HepG2 (cell line): ENCODE data around the gene PDZD2. TPM values are rescaled to one million over a fixed set of nuclear protein-coding genes. Genes with fewer than 3 reads are reported as not detected.

Source experiments
- ATAC-seq: fragments of 200-7000 bp; cut with Tn5 transposase; 3 replicates; pipeline ENCODE4 v1.9.1; 2020; ENCODE audit warnings: mild to moderate bottlenecking, moderate library complexity
- BruUV-seq: library from RNA; stranded (reverse); fragments of 400-500 nt; replicated peaks from 2 replicates; lab custom pipeline; 2021; lab: Mats Ljungman, UMichigan
- CTCF ChIA-PET: fragments of 300-600 bp; formaldehyde crosslinking; extraction: SDS; loops from one replicate; lab custom pipeline; 2021; ENCODE audit warnings: low total read pairs, inconsistent platforms, low intra/inter-chr PET ratio; lab: Yijun Ruan, JAX
- POLR2A ChIA-PET: fragments of 350-600 bp; sonication (Branson Sonifier 250); formaldehyde crosslinking; loops from one replicate; lab custom pipeline; 2020; ENCODE audit warnings: antibody characterized with exemption, inconsistent platforms; lab: Yijun Ruan, JAX
- DNase-seq: peaks from one replicate; pipeline ENCODE4 v3.0.0-alpha.2; 2015; ENCODE audit warnings: low spot score
- FAIRE-seq: peaks from 3 replicates; lab custom pipeline; 2011; peaks lifted over from hg19 to GRCh38; lab: Jason Lieb, UNC
- H2AFZ ChIP-seq: one replicate; pipeline ENCODE4 v1.6.1; 2011; ENCODE audit warnings: low read length, inconsistent platforms
- H3K27ac ChIP-seq: fragments of 300-600 bp; 3 replicates; pipeline ENCODE4 v1.8.0; 2011; ENCODE audit warnings: mixed run types, mild to moderate bottlenecking, mixed read lengths, low read length, inconsistent platforms; ENCODE audit not compliant: insufficient read depth; ENCODE audit errors: extremely low read length
- H3K27me3 ChIP-seq, 2 experiments: fragments of 200-600 bp in 1 of 2; 2 replicates in 1 of 2; 3 replicates in 1 of 2; pipeline versions ENCODE4 v1.6.0 to v1.8.0; 2011; ENCODE audit warnings: low read length in 2 of 2, mild to moderate bottlenecking in 2 of 2, moderate library complexity in 2 of 2, inconsistent platforms in 1 of 2; ENCODE audit not compliant: insufficient read depth in 2 of 2, control insufficient read depth in 1 of 2
- H3K36me3 ChIP-seq, 2 experiments: fragments of 200-600 bp in 1 of 2; replicated peaks in 1 of 2; 2 replicates in 1 of 2; 3 replicates in 1 of 2; pipeline versions ENCODE4 v1.5.1 to v1.8.0; 2011; ENCODE audit warnings: low read length in 2 of 2, inconsistent platforms in 1 of 2; ENCODE audit not compliant: insufficient read depth in 2 of 2, control insufficient read depth in 1 of 2
- H3K4me1 ChIP-seq: 2 replicates; pipeline ENCODE4 v1.5.1; 2012; ENCODE audit warnings: low read length, inconsistent platforms; ENCODE audit not compliant: insufficient read depth
- H3K4me2 ChIP-seq: 2 replicates; pipeline ENCODE4 v1.6.0; 2011; ENCODE audit warnings: low read depth, low read length, inconsistent platforms
- H3K4me3 ChIP-seq, 3 experiments: fragments of 200-600 bp in 1 of 3; sonication (generic), shearing (Covaris generic) in 1 of 3; replicated peaks in 1 of 3; 2 replicates each; pipeline ENCODE4 v1.5.1; 2011 to 2016; ENCODE audit warnings: low read length in 3 of 3, inconsistent platforms in 2 of 3, low read depth in 2 of 3, mild to moderate bottlenecking in 2 of 3, control low read depth in 1 of 3, mixed read lengths in 1 of 3; ENCODE audit not compliant: insufficient read depth in 1 of 3
- H3K79me2 ChIP-seq: one replicate; pipeline ENCODE4 v1.6.1; 2011; ENCODE audit warnings: low read length, inconsistent platforms; ENCODE audit not compliant: insufficient read depth
- H3K9ac ChIP-seq: 2 replicates; pipeline ENCODE4 v1.6.0; 2011; ENCODE audit warnings: mild to moderate bottlenecking, low read depth, low read length, inconsistent platforms; ENCODE audit not compliant: insufficient read depth
- H3K9me3 ChIP-seq: 2 replicates; pipeline ENCODE4 v1.5.1; 2012; ENCODE audit warnings: mild to moderate bottlenecking, low read length
- H4K20me1 ChIP-seq: 2 replicates; pipeline ENCODE4 v1.6.0; 2011; ENCODE audit warnings: inconsistent platforms, mild to moderate bottlenecking, low read length, moderate library complexity; ENCODE audit not compliant: insufficient read depth
- CTCF ChIP-seq: sonication (generic); formaldehyde crosslinking; IDR thresholded peaks from 2 replicates; pipeline ENCODE4 v1.5.0; 2020; ENCODE audit warnings: mild to moderate bottlenecking, missing genetic modification reagents, moderate library complexity
- DBP ChIP-seq: sonication (generic); formaldehyde crosslinking; IDR thresholded peaks from 2 replicates; pipeline ENCODE4 v1.4.0; 2020; ENCODE audit warnings: missing genetic modification reagents; ENCODE audit errors: not compliant biosample characterization
- EP300 ChIP-seq, 3 experiments: sonication (generic) in 1 of 3; formaldehyde crosslinking in 1 of 3; IDR thresholded peaks; 2 replicates each; pipeline versions ENCODE4 v1.5.1 to v1.6.1; 2011 to 2020; ENCODE audit warnings: low read depth in 2 of 3, low read length in 2 of 3, borderline replicate concordance in 1 of 3, improper control_type of control experiment in 1 of 3, mild to moderate bottlenecking in 1 of 3, missing genetic modification reagents in 1 of 3, moderate library complexity in 1 of 3
- GABPB1 ChIP-seq: IDR thresholded peaks from 2 replicates; pipeline ENCODE4 v1.6.1; 2016; ENCODE audit warnings: mild to moderate bottlenecking, missing genetic modification reagents, moderate library complexity, missing compliant biosample characterization
- KAT2B ChIP-seq: fragments of 150-350 bp; IDR thresholded peaks from 2 replicates; pipeline ENCODE4 v1.6.1; 2014; ENCODE audit warnings: low read depth, low read length, borderline replicate concordance
- KDM3A ChIP-seq: IDR thresholded peaks from 2 replicates; pipeline ENCODE4 v1.6.1; 2018; ENCODE audit warnings: low read depth, missing compliant biosample characterization
- MAFK ChIP-seq, 2 experiments: IDR thresholded peaks in 1 of 2; conservative IDR thresholded peaks in 1 of 2; 2 replicates each; pipeline ENCODE4 v1.6.1; 2011; ENCODE audit warnings: improper control_type of control experiment in 2 of 2, low read length in 2 of 2
- RAD21 ChIP-seq: fragments of 450-650 bp; formaldehyde crosslinking; IDR thresholded peaks from 2 replicates; pipeline ENCODE4 v1.5.0; 2020; ENCODE audit warnings: mild to moderate bottlenecking
- REST ChIP-seq, 2 experiments: IDR thresholded peaks; 2 replicates each; pipeline ENCODE4 v1.6.1; 2011 to 2012; ENCODE audit warnings: low read length in 2 of 2, borderline replicate concordance in 1 of 2, low read depth in 1 of 2, mild to moderate bottlenecking in 1 of 2, moderate library complexity in 1 of 2
- SMC3 ChIP-seq: IDR thresholded peaks from 2 replicates; pipeline ENCODE4 v1.6.1; 2011; ENCODE audit warnings: low read length, improper control_type of control experiment
- SP140L ChIP-seq: sonication (generic); formaldehyde crosslinking; IDR thresholded peaks from 2 replicates; pipeline ENCODE4 v1.4.0; 2020; ENCODE audit warnings: missing genetic modification reagents, borderline replicate concordance
- STAG1 ChIP-seq: sonication (generic); formaldehyde crosslinking; IDR thresholded peaks from 2 replicates; pipeline ENCODE4 v1.4.0; 2020; ENCODE audit warnings: missing genetic modification reagents
- ZNF12 ChIP-seq: sonication (generic); formaldehyde crosslinking; IDR thresholded peaks from 2 replicates; pipeline ENCODE4 v1.5.0; 2020; ENCODE audit warnings: missing genetic modification reagents
- ZNF569 ChIP-seq: sonication (generic); formaldehyde crosslinking; IDR thresholded peaks from 2 replicates; pipeline ENCODE4 v1.5.0; 2020; ENCODE audit warnings: mild to moderate bottlenecking, missing genetic modification reagents, moderate library complexity, borderline replicate concordance
- WGBS: methylation state at CpG from one replicate; pipeline ENCODE4 v1.1.6; 2017; ENCODE audit warnings: low lambda C conversion rate; 5-methylcytosine and 5-hydroxymethylcytosine counted together
- in situ Hi-C: cut with HindIII; loops from 2 replicates; pipeline ENCODE4 v1.10.0; 2017; ENCODE audit warnings: low pct_unique_long_range_greater_than_20kb; ENCODE audit not compliant: extremely low pct_ligation_motif_present
- intact Hi-C: fragments of 100-400 bp; cut with micrococcal nuclease; formaldehyde crosslinking; loops from one replicate; pipeline ENCODE4 v1.10.0; 2022; ENCODE audit not compliant: unreplicated experiment
- polyA plus RNA-seq, 8 experiments: library from polyadenylated mRNA; depleted of rRNA in 3 of 8; stranded (reverse) in 7 of 8; unstranded in 1 of 8; fragments of >200 nt; fragmentation: Illumina TruSeq in 4 of 8; extraction: Trizol in 4 of 8; gene quantifications; 2 replicates each; pipeline versions ENCODE4 v1.2.1 to v1.2.3, GENCODE V29; 2011 to 2016; ENCODE audit warnings: low read depth in 4 of 8, missing spikeins in 1 of 8, mixed read lengths in 1 of 8; ENCODE audit not compliant: insufficient read depth in 1 of 8
- total RNA-seq, 5 experiments: library from RNA; depleted of rRNA; stranded (reverse); fragments of >200 nt; fragmentation: Illumina TruSeq; extraction: Trizol; gene quantifications; 2 replicates each; pipeline ENCODE4 v1.2.3, GENCODE V29; 2016; ENCODE audit warnings: low read depth in 1 of 5

Gene PDZD2
- total and polyA plus RNA-seq, 2 of the 13 experiments (the other 11 are each of a cell fraction or from before 2014, with no cell fraction given) = 0.04 TPM; not detected in 1

GRCh38 chr5:31824869-31825517, 186.1 kb downstream of the PDZD2 start (continued):
- TF ChIP-seq DBP (CRISPR knock-in tag) = no peak
- TF ChIP-seq KAT2B = no peak

- Histone ChIP-seq H3K27ac (no peak overlapping the region), H3K9ac (no peak overlapping the region), H3K27me3 (no peaks in the 10 kb centered on the region), H4K20me1 (no peaks in the 10 kb centered on the region), H3K79me2 (no peaks in the 10 kb centered on the region), H2AFZ (no peak overlapping the region), H3K4me2 (no peak overlapping the region), H3K36me3 (no peaks in the 10 kb centered on the region), H3K9me3 (peaks cover 15% of the 10 kb centered on the region), H3K4me1 (no peaks in the 10 kb centered on the region), H3K4me3 (no peak overlapping the region)
- no peak for TF ChIP-seq KDM3A (CRISPR knock-in tag)
- no peak for TF ChIP-seq REST (IDR thresholded peaks at IDR 0.05; ENCODE audit: borderline replicate concordance in 1 of 2, low read depth in 1 of 2, low read length in 2 of 2)
- peak; percentile 67 for TF ChIP-seq CTCF
- TF ChIP-seq SMC3 = peak; percentile 56; the same call in 1 of the 2 replicates
- TF ChIP-seq STAG1 = peak; percentile 71
- no peak for TF ChIP-seq ZNF569 (CRISPR knock-in tag)
- TF ChIP-seq EP300 (IDR thresholded peaks at IDR 0.05; ENCODE audit: low read depth in 2 of 2, low read length in 2 of 2) = no peak
- no peak for TF ChIP-seq EP300 (CRISPR knock-in tag; IDR thresholded peaks at IDR 0.05; ENCODE audit: borderline replicate concordance)
- no peak for TF ChIP-seq GABPB1
- 0 out of 4 replicates have a peak, but pooled peaks of 1 of the 2 experiments have one; percentile 0 for TF ChIP-seq MAFK (conservative IDR thresholded peaks at IDR 0.05 in 1 of 2, IDR thresholded peaks at IDR 0.05 in 1 of 2; ENCODE audit: low read length in 2 of 2)
- no peak for TF ChIP-seq SP140L (CRISPR knock-in tag)
- peak; percentile 39; the same call in 1 of the 2 replicates for TF ChIP-seq RAD21 (CRISPR knock-in tag)
- TF ChIP-seq ZNF12 (CRISPR knock-in tag) = 0 out of 2 replicates have a peak, but pooled peaks have one; percentile 33
- BruUV-seq = no TSS peak
- ChIA-PET POLR2A (no interaction called here), CTCF (interaction anchor here (2.4 to 2.5 kb wide), 2 partner anchors 251 to 267 kb away, joined by 14 to 20 read pairs; no protein-coding TSS in a partner anchor)
- WGBS = 0% methylated on average over 8 of the region's 8 CpGs
- intact Hi-C loops = loop anchor here (1.0 kb wide), 2 partner anchors 251 to 268 kb away; no protein-coding TSS in a partner anchor
- peak; percentile 41 for DNase-seq
- peak; percentile 95 for ATAC-seq
- in situ Hi-C loops = loop anchor here (10.0 kb wide), 1 partner anchor 249 kb away; no protein-coding TSS in a partner anchor
- FAIRE-seq = peak; percentile 21
Observed at GRCh38 chr5:31825518-31826068, 186.7 kb downstream of the PDZD2 start.
